Adrenal gland (tissue), 5 donors: ENCODE measurements around the gene PRDM16.

Source experiments
- POLR2A ChIP-seq, 2 donors: fragments of 450-650 bp; IDR thresholded peaks; one replicate each; pipeline ENCODE4 v1.6.1; 2017; ENCODE audit warnings: antibody characterized with exemption in 2 of 2, mild to moderate bottlenecking in 2 of 2, moderate library complexity in 1 of 2
- TF ChIP-seq, protein P1 (sequence below), 6 experiments: fragments of 450-650 bp in 4 of 6; fragments of 200-600 bp in 2 of 6; sonication (generic) in 1 of 6; IDR thresholded peaks; 1 replicate in 5 of 6; 2 replicates in 1 of 6; pipeline versions ENCODE4 v1.5.1 to v1.8.0; 2016 to 2021; ENCODE audit warnings: antibody characterized with exemption in 6 of 6, mild to moderate bottlenecking in 2 of 6, moderate library complexity in 1 of 6
- donor health status: DM: no; HTN: no; CAD: no.

DNA sequence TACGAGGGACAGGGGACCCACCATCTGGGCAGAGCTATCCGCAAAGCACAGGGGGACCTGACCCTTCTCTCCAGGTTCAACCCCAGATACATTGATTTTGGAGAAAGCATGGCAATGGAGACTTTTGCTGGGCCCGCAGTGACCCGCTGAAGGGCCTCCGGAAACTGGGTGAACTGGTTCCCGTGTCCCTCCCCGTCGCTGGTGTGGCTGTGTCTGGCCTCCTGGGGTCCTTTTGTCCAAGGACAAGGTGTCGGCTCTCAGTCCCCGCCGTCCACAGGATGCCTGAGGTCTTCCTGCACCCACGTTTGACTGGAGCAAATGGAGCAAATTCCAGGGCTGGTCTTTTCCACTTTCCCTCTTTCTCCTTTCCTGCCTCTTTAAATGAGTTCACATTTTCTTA is 176.3 kb downstream of the PRDM16 start:
- TF ChIP-seq, protein P1, sequence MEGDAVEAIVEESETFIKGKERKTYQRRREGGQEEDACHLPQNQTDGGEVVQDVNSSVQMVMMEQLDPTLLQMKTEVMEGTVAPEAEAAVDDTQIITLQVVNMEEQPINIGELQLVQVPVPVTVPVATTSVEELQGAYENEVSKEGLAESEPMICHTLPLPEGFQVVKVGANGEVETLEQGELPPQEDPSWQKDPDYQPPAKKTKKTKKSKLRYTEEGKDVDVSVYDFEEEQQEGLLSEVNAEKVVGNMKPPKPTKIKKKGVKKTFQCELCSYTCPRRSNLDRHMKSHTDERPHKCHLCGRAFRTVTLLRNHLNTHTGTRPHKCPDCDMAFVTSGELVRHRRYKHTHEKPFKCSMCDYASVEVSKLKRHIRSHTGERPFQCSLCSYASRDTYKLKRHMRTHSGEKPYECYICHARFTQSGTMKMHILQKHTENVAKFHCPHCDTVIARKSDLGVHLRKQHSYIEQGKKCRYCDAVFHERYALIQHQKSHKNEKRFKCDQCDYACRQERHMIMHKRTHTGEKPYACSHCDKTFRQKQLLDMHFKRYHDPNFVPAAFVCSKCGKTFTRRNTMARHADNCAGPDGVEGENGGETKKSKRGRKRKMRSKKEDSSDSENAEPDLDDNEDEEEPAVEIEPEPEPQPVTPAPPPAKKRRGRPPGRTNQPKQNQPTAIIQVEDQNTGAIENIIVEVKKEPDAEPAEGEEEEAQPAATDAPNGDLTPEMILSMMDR (IDR thresholded peaks at IDR 0.05): no peak
- TF ChIP-seq POLR2A (IDR thresholded peaks at IDR 0.05): no peak
